AG09309 (cell line): ENCODE measurements around the gene GARIN1A.
"Not testable (repeated sequence)": the region's sequence is repeated elsewhere in the genome, so short reads cannot be mapped to it uniquely, and the experiment has no call there.

Source experiments
- DNase-seq: peaks from one replicate; pipeline ENCODE4 v3.0.0-alpha.2; 2010; ENCODE audit warnings: low read depth
- H3K4me3 ChIP-seq: 2 replicates; pipeline ENCODE4 v1.5.1; 2011; ENCODE audit warnings: mild to moderate bottlenecking, low read depth, low read length, moderate library complexity; ENCODE audit not compliant: control insufficient read depth
- CTCF ChIP-seq: IDR thresholded peaks from 2 replicates; pipeline ENCODE4 v1.5.1; 2011; ENCODE audit warnings: mild to moderate bottlenecking, low read depth, low read length, inconsistent platforms; ENCODE audit not compliant: insufficient read depth, control insufficient read depth; ENCODE audit errors: missing control alignments

The GARIN1A gene

GRCh38 chr7:128671992-128672391 is at the start of gene GARIN1A:
TSS of gene GARIN1A (plus strand) at chr7:128672292. CDS start at chr7:128672398, 106 bp downstream.
- TF ChIP-seq CTCF, result no peak
- H3K4me3 ChIP-seq, result no peak within 1 kb of the TSS
- no peak for DNase-seq

- peak; percentile 1 for DNase-seq
- H3K4me3 ChIP-seq, result not testable (repeated sequence)
Measured at GRCh38 chr7:128627124-128627523, 45.0 kb upstream of the GARIN1A start.

GRCh38 chr7:128633915-128634314 is 38.2 kb upstream of the GARIN1A start:
- H3K4me3 ChIP-seq, DNase-seq: not testable (repeated sequence)

- H3K4me3 ChIP-seq, DNase-seq: not testable (repeated sequence)
Measured at GRCh38 chr7:128645206-128645605, 26.9 kb upstream of the GARIN1A start.

- not testable (repeated sequence) for H3K4me3 ChIP-seq, DNase-seq
Measured at GRCh38 chr7:128645844-128646243, 26.2 kb upstream of the GARIN1A start.

GRCh38 chr7:128646877-128647276 is 25.2 kb upstream of the GARIN1A start:
- not testable (repeated sequence) for DNase-seq, H3K4me3 ChIP-seq

- not testable (repeated sequence) for H3K4me3 ChIP-seq, DNase-seq
Measured at GRCh38 chr7:128651096-128651495, 21.0 kb upstream of the GARIN1A start.

GRCh38 chr7:128652606-128653005 is 19.5 kb upstream of the GARIN1A start:
- DNase-seq, H3K4me3 ChIP-seq: not testable (repeated sequence)

- H3K4me3 ChIP-seq, DNase-seq: not testable (repeated sequence)
Measured at GRCh38 chr7:128653197-128653596, 18.9 kb upstream of the GARIN1A start.

- not testable (repeated sequence) for H3K4me3 ChIP-seq
Measured at GRCh38 chr7:128654080-128654479, 18.0 kb upstream of the GARIN1A start.

GRCh38 chr7:128654501-128654900 is 17.6 kb upstream of the GARIN1A start:
- not testable (repeated sequence) for H3K4me3 ChIP-seq, DNase-seq

More at GRCh38 chr7:128654080-128654479, 18.0 kb upstream of the GARIN1A start:
- DNase-seq, result not testable (repeated sequence)

GRCh38 chr7:128658428-128658827 is 13.7 kb upstream of the GARIN1A start:
- not testable (repeated sequence) for H3K4me3 ChIP-seq, DNase-seq

GRCh38 chr7:128660596-128660995 is 11.5 kb upstream of the GARIN1A start:
- no peak overlapping the region for H3K4me3 ChIP-seq
- no peak for DNase-seq
- TF ChIP-seq CTCF, result no peak
